Thoracic aorta (tissue), 2 donors: ENCODE measurements around the gene LIAS. TPM values are rescaled to one million over a fixed set of nuclear protein-coding genes. Genes with fewer than 3 reads are reported as not detected.
A peak's percentile ranks its signal among the peaks of the same experiment; 100 is the strongest.
"Not testable (repeated sequence)": the region's sequence is repeated elsewhere in the genome, so short reads cannot be mapped to it uniquely, and the experiment has no call there.

Experiments used
- ATAC-seq: fragments of 150-250 bp; one replicate; pipeline ENCODE4 v1.8.0; 2017; ENCODE audit warnings: low read depth; ENCODE audit not compliant: insufficient number of reproducible peaks, low FRiP score
- DNase-seq: peaks from one replicate; pipeline ENCODE4 v3.0.0-alpha.2; 2020; ENCODE audit warnings: low spot score
- H3K27ac ChIP-seq, 2 donors: fragments of 200-600 bp; sonication (generic); 1 replicate in 1 of 2; 2 replicates in 1 of 2; pipeline ENCODE4 v1.5.1; 2016; ENCODE audit warnings: mild to moderate bottlenecking in 2 of 2, moderate library complexity in 2 of 2
- H3K27me3 ChIP-seq: fragments of 200-600 bp; sonication (generic); replicated peaks from 2 replicates; pipeline ENCODE4 v1.6.0; 2016; ENCODE audit warnings: mild to moderate bottlenecking; ENCODE audit not compliant: insufficient read depth
- H3K36me3 ChIP-seq: fragments of 200-600 bp; sonication (generic); one replicate; pipeline ENCODE4 v1.5.1; 2016
- H3K4me1 ChIP-seq, 2 donors: fragments of 200-600 bp; sonication (generic); 1 replicate in 1 of 2; 2 replicates in 1 of 2; pipeline versions ENCODE4 v1.5.1 to v1.6.0; 2016; ENCODE audit warnings: low read depth in 2 of 2, mild to moderate bottlenecking in 1 of 2; ENCODE audit not compliant: control insufficient read depth in 1 of 2
- H3K4me3 ChIP-seq: fragments of 200-600 bp; sonication (generic); 2 replicates; pipeline ENCODE4 v1.5.1; 2016; ENCODE audit warnings: mild to moderate bottlenecking
- H3K9me3 ChIP-seq: fragments of 200-600 bp; sonication (generic); 2 replicates; pipeline ENCODE4 v1.5.1; 2016
- CTCF ChIP-seq: fragments of 200-600 bp; sonication (generic); IDR thresholded peaks from one replicate; pipeline ENCODE4 v1.5.1; 2019; ENCODE audit warnings: antibody characterized with exemption
- total RNA-seq, 2 donors: library from RNA; depleted of rRNA; stranded (reverse); fragments of >200 nt; gene quantifications; one replicate each; pipeline versions ENCODE4 v1.1.0 to v1.2.3, GENCODE V29; 2016

The LIAS gene
- total RNA-seq, 2 donors from 2014 or later = 4.7 to 9.2 TPM

GRCh38 chr4:39494354-39494753 is 35.5 kb downstream of the LIAS start:
- H3K27ac ChIP-seq = no peak overlapping the region
- no peak for ATAC-seq
- no peaks in the 10 kb centered on the region for H3K27me3 ChIP-seq
- H3K36me3 ChIP-seq = no peaks in the 10 kb centered on the region
- H3K4me3 ChIP-seq = no peak overlapping the region
- TF ChIP-seq CTCF = no peak
- H3K9me3 ChIP-seq = no peaks in the 10 kb centered on the region
- H3K4me1 ChIP-seq = no peaks in the 10 kb centered on the region
- no peak for DNase-seq

GRCh38 chr4:39495446-39496213 is 36.8 kb downstream of the LIAS start:
- Histone ChIP-seq H3K4me3 (no peak overlapping the region), H3K9me3 (no peaks in the 10 kb centered on the region), H3K36me3 (no peaks in the 10 kb centered on the region), H3K4me1 (no peaks in the 10 kb centered on the region), H3K27me3 (no peaks in the 10 kb centered on the region), H3K27ac (no peak overlapping the region)
- DNase-seq (no peak), ATAC-seq (no peak)
- TF ChIP-seq CTCF = no peak

GRCh38 chr4:39497909-39498726 is 39.3 kb downstream of the LIAS start:
- H3K36me3 ChIP-seq = peaks cover 4% of the 10 kb centered on the region
- DNase-seq (no peak), ATAC-seq (no peak)
- H3K27me3 ChIP-seq = no peaks in the 10 kb centered on the region
- no peak for TF ChIP-seq CTCF
- peaks cover 2 to 12% of the 10 kb centered on the region in 2 donors for H3K4me1 ChIP-seq
- H3K4me3 ChIP-seq = no peak overlapping the region
- H3K9me3 ChIP-seq = no peaks in the 10 kb centered on the region
- no peak overlapping the region for H3K27ac ChIP-seq

GRCh38 chr4:39498727-39499020 is 39.8 kb downstream of the LIAS start:
- Histone ChIP-seq H3K27ac (no peak overlapping the region), H3K4me1 (peaks cover 2 to 13% of the 10 kb centered on the region in 2 donors), H3K36me3 (peaks cover 9% of the 10 kb centered on the region), H3K4me3 (no peak overlapping the region), H3K9me3 (no peaks in the 10 kb centered on the region), H3K27me3 (no peaks in the 10 kb centered on the region)
- no peak for DNase-seq
- no peak for ATAC-seq
- no peak for TF ChIP-seq CTCF

GRCh38 chr4:39502019-39502663 is 43.3 kb downstream of the LIAS start:
- Histone ChIP-seq H3K9me3 (no peaks in the 10 kb centered on the region), H3K36me3 (peaks cover 25% of the 10 kb centered on the region), H3K27ac (peak overlapping the region; percentile 32 to 60), H3K4me1 (peaks cover 2 to 13% of the 10 kb centered on the region in 2 donors), H3K27me3 (no peaks in the 10 kb centered on the region), H3K4me3 (no peak overlapping the region)
- ATAC-seq (no peak), DNase-seq (no peak)
- no peak for TF ChIP-seq CTCF

GRCh38 chr4:39502664-39503035 is 43.8 kb downstream of the LIAS start:
- Histone ChIP-seq H3K36me3 (peaks cover 25% of the 10 kb centered on the region), H3K27ac (peak overlapping the region; percentile 32 to 60), H3K4me1 (peaks cover 2 to 13% of the 10 kb centered on the region in 2 donors)
- not testable (repeated sequence) for H3K9me3 ChIP-seq, DNase-seq, ATAC-seq, H3K27me3 ChIP-seq, H3K4me3 ChIP-seq
